Measurements from ENCODE around the gene APMAP.

GRCh38 chr20:25006431-25007167 is 14.0 kb upstream of the APMAP start:
- TF ChIP-seq CTCF (IDR thresholded peaks at IDR 0.05; ENCODE audit: poor library complexity): no peak
- TF ChIP-seq EZH2 (IDR thresholded peaks at IDR 0.05; ENCODE audit: borderline replicate concordance): no peak
